ENCODE results near the gene KRI1. TPM values are rescaled to one million over a fixed set of nuclear protein-coding genes. Genes with fewer than 3 reads are reported as not detected.

Gene KRI1
- total and polyA plus RNA-seq, 2 donors (not counting 1 experiment from before 2014, with no cell fraction given) = 8.6 to 9.4 TPM

DNA sequence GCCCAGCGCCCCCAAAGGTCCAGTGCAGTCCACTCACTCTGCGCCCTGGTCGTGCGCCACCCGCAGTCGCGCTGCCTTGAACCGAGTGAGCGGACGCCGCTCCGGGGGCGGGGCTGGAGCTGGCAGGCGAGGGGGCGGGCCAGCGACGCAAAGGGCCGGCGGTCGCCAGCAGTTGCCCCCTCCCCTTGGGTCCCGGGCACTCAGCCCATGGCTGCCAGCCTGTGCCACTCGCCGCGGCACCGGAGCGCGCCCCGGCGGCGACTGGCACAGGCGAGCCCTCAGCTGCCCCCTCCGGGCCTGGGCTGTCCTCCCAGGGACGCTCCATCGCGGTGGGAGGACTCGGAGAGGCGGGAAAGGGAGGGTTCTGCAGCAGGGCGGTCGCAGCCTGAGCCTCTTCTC lies 48.5 kb downstream of the KRI1 start, which contains the start of gene S1PR5:
TSS of gene S1PR5 (minus strand) at position 87 of the 399 bp plus-strand sequence. CDS start 2,436 bp downstream, outside the sequence.
- no peaks in the 10 kb centered on the region for H3K9me3 ChIP-seq (ENCODE audit: control insufficient read depth, insufficient read depth, low read depth, low read length)
- H3K79me2 ChIP-seq (ENCODE audit: control insufficient read depth, insufficient read depth, low read length) = no peaks in the 10 kb centered on the region
- H3K27ac ChIP-seq (ENCODE audit: insufficient read depth, low read length) = no peak within 1 kb of the TSS
- peak within 1 kb of the TSS; percentile 52 for H3K4me2 ChIP-seq (ENCODE audit: extremely low read depth, insufficient read depth, low read length)
- H3K36me3 ChIP-seq (ENCODE audit: control insufficient read depth, insufficient read depth, low read length) = no peaks in the 10 kb centered on the region
- H4K20me1 ChIP-seq (ENCODE audit: control insufficient read depth, extremely low read depth, insufficient read depth, low read length) = no peaks in the 10 kb centered on the region
- H3K9ac ChIP-seq (ENCODE audit: insufficient read depth, low read length) = no peak within 1 kb of the TSS
- no peak within 1 kb of the TSS for H2AFZ ChIP-seq (ENCODE audit: low read length)
- DNase-seq (ENCODE audit: low read depth in 2 of 2) = no peak
- no peak for TF ChIP-seq EZH2 (IDR thresholded peaks at IDR 0.05; ENCODE audit: low read length, missing control alignments)
- TF ChIP-seq, protein P1, sequence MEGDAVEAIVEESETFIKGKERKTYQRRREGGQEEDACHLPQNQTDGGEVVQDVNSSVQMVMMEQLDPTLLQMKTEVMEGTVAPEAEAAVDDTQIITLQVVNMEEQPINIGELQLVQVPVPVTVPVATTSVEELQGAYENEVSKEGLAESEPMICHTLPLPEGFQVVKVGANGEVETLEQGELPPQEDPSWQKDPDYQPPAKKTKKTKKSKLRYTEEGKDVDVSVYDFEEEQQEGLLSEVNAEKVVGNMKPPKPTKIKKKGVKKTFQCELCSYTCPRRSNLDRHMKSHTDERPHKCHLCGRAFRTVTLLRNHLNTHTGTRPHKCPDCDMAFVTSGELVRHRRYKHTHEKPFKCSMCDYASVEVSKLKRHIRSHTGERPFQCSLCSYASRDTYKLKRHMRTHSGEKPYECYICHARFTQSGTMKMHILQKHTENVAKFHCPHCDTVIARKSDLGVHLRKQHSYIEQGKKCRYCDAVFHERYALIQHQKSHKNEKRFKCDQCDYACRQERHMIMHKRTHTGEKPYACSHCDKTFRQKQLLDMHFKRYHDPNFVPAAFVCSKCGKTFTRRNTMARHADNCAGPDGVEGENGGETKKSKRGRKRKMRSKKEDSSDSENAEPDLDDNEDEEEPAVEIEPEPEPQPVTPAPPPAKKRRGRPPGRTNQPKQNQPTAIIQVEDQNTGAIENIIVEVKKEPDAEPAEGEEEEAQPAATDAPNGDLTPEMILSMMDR (conservative IDR thresholded peaks at IDR 0.05 in 1 of 2, IDR thresholded peaks at IDR 0.05 in 1 of 2; ENCODE audit: low read depth in 1 of 2, low read length in 2 of 2) = no peak
- peaks cover 4% of the 10 kb centered on the region for H3K4me1 ChIP-seq (ENCODE audit: control insufficient read depth, extremely low read depth, insufficient read depth, low read length)
- H3K27me3 ChIP-seq (ENCODE audit: control insufficient read depth, insufficient read depth, low read length) = peaks cover 45% of the 10 kb centered on the region
- H3K4me3 ChIP-seq (replicated peaks in 1 of 4; ENCODE audit: control extremely low read depth in 1 of 4, insufficient read depth in 1 of 4, low read depth in 3 of 4, low read length in 4 of 4) = peak within 1 kb of the TSS in 1 of 4 experiments; percentile 33

DNA sequence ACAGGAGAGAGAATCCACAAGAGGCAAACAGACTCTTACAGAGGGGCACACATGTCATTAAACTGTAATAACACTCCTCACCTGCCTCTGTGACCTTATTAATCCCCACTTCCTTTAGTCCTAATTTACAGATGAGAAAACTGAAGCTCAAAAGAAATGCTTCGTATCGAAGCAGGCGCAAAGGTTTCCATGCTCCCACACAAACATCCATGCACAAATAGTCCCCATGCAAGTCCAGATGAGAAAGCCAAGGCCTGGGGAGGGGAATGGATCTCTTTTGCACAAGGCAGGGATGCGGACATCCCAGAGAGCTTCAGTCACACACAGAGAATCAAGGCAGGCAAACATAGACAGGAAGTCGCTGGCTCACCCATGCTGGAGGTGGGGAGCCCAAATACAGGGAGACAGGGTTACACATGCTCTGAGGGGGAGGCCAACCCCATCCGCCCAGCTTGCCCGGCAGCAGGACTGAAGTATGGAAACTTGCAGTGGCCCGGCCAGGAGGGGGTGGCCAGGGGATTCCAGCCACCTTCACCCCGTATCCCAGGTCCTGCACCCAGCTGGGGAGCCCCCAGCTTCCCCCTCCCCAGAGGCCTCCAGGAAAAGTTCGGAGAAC lies 49.0 kb downstream of the KRI1 start:
- no peak overlapping the region for H2AFZ ChIP-seq (ENCODE audit: low read length)
- no peak overlapping the region for H3K27ac ChIP-seq (ENCODE audit: insufficient read depth, low read length)
- H3K4me3 ChIP-seq (replicated peaks in 1 of 4; ENCODE audit: control extremely low read depth in 1 of 4, insufficient read depth in 1 of 4, low read depth in 3 of 4, low read length in 4 of 4) = peak overlapping the region in 1 of 4 experiments; percentile 33
- TF ChIP-seq EZH2 (IDR thresholded peaks at IDR 0.05; ENCODE audit: low read length, missing control alignments) = peak; percentile 28
- TF ChIP-seq, protein P1 (conservative IDR thresholded peaks at IDR 0.05 in 1 of 2, IDR thresholded peaks at IDR 0.05 in 1 of 2; ENCODE audit: low read depth in 1 of 2, low read length in 2 of 2) = no peak
- DNase-seq (ENCODE audit: low read depth in 2 of 2) = no peak
- no peaks in the 10 kb centered on the region for H3K36me3 ChIP-seq (ENCODE audit: control insufficient read depth, insufficient read depth, low read length)
- no peaks in the 10 kb centered on the region for H3K79me2 ChIP-seq (ENCODE audit: control insufficient read depth, insufficient read depth, low read length)
- H3K4me2 ChIP-seq (ENCODE audit: extremely low read depth, insufficient read depth, low read length) = peak overlapping the region; percentile 35
- no peaks in the 10 kb centered on the region for H4K20me1 ChIP-seq (ENCODE audit: control insufficient read depth, extremely low read depth, insufficient read depth, low read length)
- peaks cover 4% of the 10 kb centered on the region for H3K4me1 ChIP-seq (ENCODE audit: control insufficient read depth, extremely low read depth, insufficient read depth, low read length)
- peaks cover 45% of the 10 kb centered on the region for H3K27me3 ChIP-seq (ENCODE audit: control insufficient read depth, insufficient read depth, low read length)
- H3K9me3 ChIP-seq (ENCODE audit: control insufficient read depth, insufficient read depth, low read depth, low read length) = no peaks in the 10 kb centered on the region
- no peak overlapping the region for H3K9ac ChIP-seq (ENCODE audit: insufficient read depth, low read length)

DNA sequence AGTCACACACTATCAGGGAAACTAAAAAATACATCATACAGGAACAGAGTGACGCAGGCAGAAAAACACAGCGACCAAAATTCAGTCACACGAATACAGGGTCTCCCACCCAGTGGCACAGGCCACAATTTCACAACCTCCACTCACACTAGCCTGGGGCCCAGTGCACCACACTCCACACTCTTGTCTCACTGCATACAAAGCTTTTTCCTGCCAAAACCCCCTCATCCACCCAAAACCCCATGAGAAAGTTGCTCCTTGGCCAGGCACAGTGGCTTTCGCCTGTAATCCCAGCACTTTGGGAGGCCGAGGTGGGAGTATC lies 49.8 kb downstream of the KRI1 start:
- DNase-seq (ENCODE audit: low read depth in 2 of 2) = no peak
- Histone ChIP-seq H3K27me3 (ENCODE audit: control insufficient read depth, insufficient read depth, low read length) (peaks cover 45% of the 10 kb centered on the region), H3K36me3 (ENCODE audit: control insufficient read depth, insufficient read depth, low read length) (no peaks in the 10 kb centered on the region)

More for the DNA sequence above, 49.8 kb downstream of the KRI1 start:
- no peaks in the 10 kb centered on the region for H3K79me2 ChIP-seq (ENCODE audit: control insufficient read depth, insufficient read depth, low read length)
- peaks cover 4% of the 10 kb centered on the region for H3K4me1 ChIP-seq (ENCODE audit: control insufficient read depth, extremely low read depth, insufficient read depth, low read length)
- H3K9ac ChIP-seq (ENCODE audit: insufficient read depth, low read length) = no peak overlapping the region
- no peaks in the 10 kb centered on the region for H3K9me3 ChIP-seq (ENCODE audit: control insufficient read depth, insufficient read depth, low read depth, low read length)
- H3K27ac ChIP-seq (ENCODE audit: insufficient read depth, low read length) = no peak overlapping the region
- H3K4me3 ChIP-seq (replicated peaks in 1 of 4; ENCODE audit: control extremely low read depth in 1 of 4, insufficient read depth in 1 of 4, low read depth in 3 of 4, low read length in 4 of 4) = no peak overlapping the region
- no peak for TF ChIP-seq EZH2 (IDR thresholded peaks at IDR 0.05; ENCODE audit: low read length, missing control alignments)
- TF ChIP-seq, protein P1 (conservative IDR thresholded peaks at IDR 0.05 in 1 of 2, IDR thresholded peaks at IDR 0.05 in 1 of 2; ENCODE audit: low read depth in 1 of 2, low read length in 2 of 2) = no peak
- H4K20me1 ChIP-seq (ENCODE audit: control insufficient read depth, extremely low read depth, insufficient read depth, low read length) = no peaks in the 10 kb centered on the region
- H2AFZ ChIP-seq (ENCODE audit: low read length) = no peak overlapping the region
- no peak overlapping the region for H3K4me2 ChIP-seq (ENCODE audit: extremely low read depth, insufficient read depth, low read length)
